IMR-90 (cell line): Measurements from ENCODE around the gene PANX1. TPM values are rescaled to one million over a fixed set of nuclear protein-coding genes. Genes with fewer than 3 reads are reported as not detected.

ENCODE experiments used
- ATAC-seq: fragments of 200-7000 bp; cut with Tn5 transposase; 2 replicates; pipeline ENCODE4 v1.9.1; 2020; ENCODE audit warnings: low read depth, mild to moderate bottlenecking, moderate library complexity
- BruUV-seq: library from RNA; stranded (reverse); fragments of 400-500 nt; replicated peaks from 2 replicates; lab custom pipeline; 2021; lab: Mats Ljungman, UMichigan
- CTCF ChIA-PET: fragments of 300-600 bp; formaldehyde crosslinking; extraction: SDS; loops from one replicate; lab custom pipeline; 2021; ENCODE audit warnings: antibody characterized with exemption; lab: Yijun Ruan, JAX
- POLR2A ChIA-PET: fragments of 300-600 bp; sonication (Branson Sonifier 250); formaldehyde crosslinking; loops from one replicate; lab custom pipeline; 2022; ENCODE audit warnings: antibody characterized with exemption; ENCODE audit not compliant: unreplicated experiment; lab: Charles Lee
- DNase-seq: peaks from one replicate; pipeline ENCODE4 v3.0.0; 2013
- H2AFZ ChIP-seq: replicated peaks from 2 replicates; pipeline ENCODE3; 2013; ENCODE audit warnings: low read length, mild to moderate bottlenecking; ENCODE audit not compliant: poor library complexity
- H2AK5ac ChIP-seq: 2 replicates; pipeline ENCODE4 v1.6.1; 2013; ENCODE audit warnings: low read depth, low read length, inconsistent platforms
- H2AK9ac ChIP-seq: replicated peaks from 2 replicates; pipeline ENCODE3; 2013; ENCODE audit warnings: mild to moderate bottlenecking, low read depth, low read length, moderate library complexity; ENCODE audit not compliant: poor library complexity
- H2BK120ac ChIP-seq: 2 replicates; pipeline ENCODE4 v1.6.1; 2013; ENCODE audit warnings: low read depth, low read length, inconsistent platforms
- H2BK15ac ChIP-seq: 3 replicates; pipeline ENCODE4 v1.6.1; 2013; ENCODE audit warnings: low read depth, low read length, inconsistent platforms
- H2BK20ac ChIP-seq: 2 replicates; pipeline ENCODE4 v1.6.1; 2013; ENCODE audit warnings: low read depth, mild to moderate bottlenecking, inconsistent platforms, low read length, moderate library complexity
- H2BK5ac ChIP-seq: 2 replicates; pipeline ENCODE4 v1.6.1; 2013; ENCODE audit warnings: mild to moderate bottlenecking, low read depth, low read length, inconsistent platforms; ENCODE audit not compliant: poor library complexity, severe bottlenecking
- H3K14ac ChIP-seq: replicated peaks from 2 replicates; pipeline ENCODE4 v1.6.1; 2013; ENCODE audit warnings: low read depth, low read length, inconsistent platforms
- H3K18ac ChIP-seq: 2 replicates; pipeline ENCODE4 v1.6.1; 2013; ENCODE audit warnings: low read depth, low read length, control low read depth
- H3K23ac ChIP-seq: 2 replicates; pipeline ENCODE4 v1.6.1; 2013; ENCODE audit warnings: low read depth, low read length, inconsistent platforms
- H3K27ac ChIP-seq: 2 replicates; pipeline ENCODE4 v1.5.1; 2013; ENCODE audit warnings: mild to moderate bottlenecking, control low read depth, low read length; ENCODE audit not compliant: insufficient read depth
- H3K27me3 ChIP-seq: 2 replicates; pipeline ENCODE4 v1.6.1; 2013; ENCODE audit warnings: low read length; ENCODE audit not compliant: control insufficient read depth, insufficient read depth
- H3K36me3 ChIP-seq: 2 replicates; pipeline ENCODE4 v1.6.1; 2013; ENCODE audit warnings: low read length, mixed read lengths; ENCODE audit not compliant: control insufficient read depth, insufficient read depth
- H3K4ac ChIP-seq: 2 replicates; pipeline ENCODE4 v1.6.1; 2013; ENCODE audit warnings: low read depth, low read length, inconsistent platforms
- H3K4me1 ChIP-seq: 2 replicates; pipeline ENCODE4 v1.6.1; 2013; ENCODE audit warnings: low read length, mixed read lengths; ENCODE audit not compliant: control insufficient read depth, insufficient read depth
- H3K4me2 ChIP-seq: 2 replicates; pipeline ENCODE4 v1.6.1; 2013; ENCODE audit warnings: low read depth, mild to moderate bottlenecking, control low read depth, low read length, moderate library complexity
- H3K4me3 ChIP-seq: 2 replicates; pipeline ENCODE4 v1.5.1; 2013; ENCODE audit warnings: low read depth, mild to moderate bottlenecking, control low read depth, low read length, moderate library complexity; ENCODE audit not compliant: insufficient read depth
- H3K56ac ChIP-seq: 2 replicates; pipeline ENCODE4 v1.6.1; 2013; ENCODE audit warnings: low read length, inconsistent platforms; ENCODE audit not compliant: insufficient read depth; ENCODE audit errors: extremely low read depth
- H3K79me1 ChIP-seq, 2 experiments: 2 replicates each; pipeline ENCODE4 v1.6.1; 2013; ENCODE audit warnings: low read length in 2 of 2, inconsistent platforms in 1 of 2, low read depth in 1 of 2
- H3K9ac ChIP-seq: 2 replicates; pipeline ENCODE4 v1.6.1; 2013; ENCODE audit warnings: low read depth, low read length, control low read depth
- H3K9me1 ChIP-seq: 2 replicates; pipeline ENCODE4 v1.6.1; 2013; ENCODE audit warnings: low read length, inconsistent platforms; ENCODE audit not compliant: insufficient read depth
- H3K9me3 ChIP-seq: 2 replicates; pipeline ENCODE4 v1.6.1; 2013; ENCODE audit warnings: low read length; ENCODE audit not compliant: control insufficient read depth, insufficient read depth
- H4K20me1 ChIP-seq: 2 replicates; pipeline ENCODE4 v1.6.1; 2013; ENCODE audit warnings: low read length, inconsistent platforms; ENCODE audit not compliant: insufficient read depth
- H4K5ac ChIP-seq: 2 replicates; pipeline ENCODE4 v1.6.1; 2013; ENCODE audit warnings: mild to moderate bottlenecking, low read depth, low read length, control low read depth
- H4K8ac ChIP-seq, 2 experiments: 2 replicates each; pipeline ENCODE4 v1.6.1; 2013; ENCODE audit warnings: low read depth in 2 of 2, low read length in 2 of 2, control low read depth in 1 of 2, inconsistent platforms in 1 of 2
- H4K91ac ChIP-seq: 2 replicates; pipeline ENCODE4 v1.6.1; 2013; ENCODE audit warnings: low read depth, low read length, inconsistent platforms; ENCODE audit not compliant: insufficient read depth
- CEBPB ChIP-seq: IDR thresholded peaks from 2 replicates; pipeline ENCODE4 v1.6.1; 2012; ENCODE audit warnings: low read depth, low read length, improper control_type of control experiment
- CHD1 ChIP-seq: IDR thresholded peaks from 2 replicates; pipeline ENCODE4 v1.6.1; 2012; ENCODE audit warnings: low read depth, low read length, improper control_type of control experiment
- FOS ChIP-seq: fragments of 150-350 bp; IDR thresholded peaks from 2 replicates; pipeline ENCODE4 v1.6.1; 2016; ENCODE audit warnings: low read depth, low read length
- RAD21 ChIP-seq: IDR thresholded peaks from 2 replicates; pipeline ENCODE4 v1.6.1; 2012; ENCODE audit warnings: low read length, improper control_type of control experiment
- WGBS, 2 experiments: methylation state at CpG; one replicate each; pipeline versions ENCODE4 v1.1.5 to v1.1.7; 2013; ENCODE audit warnings: missing lambda C conversion rate in 2 of 2; ENCODE audit not compliant: insufficient read length in 1 of 2; ENCODE audit errors: extremely low coverage in 2 of 2; 5-methylcytosine and 5-hydroxymethylcytosine counted together
- dilution Hi-C: fragments of 300-500 bp; cut with HindIII; formaldehyde crosslinking; loops from one replicate; pipeline ENCODE4 v1.14.3; 2018; ENCODE audit warnings: low sequenced_read_pairs; ENCODE audit not compliant: unreplicated experiment
- in situ Hi-C: fragments of 300-500 bp; cut with MboI; formaldehyde crosslinking; loops from 3 replicates; pipeline ENCODE4 v1.14.3; 2019; ENCODE audit warnings: low sequenced_read_pairs, inconsistent platforms, mixed read lengths
- intact Hi-C: fragments of 100-400 bp; cut with micrococcal nuclease; formaldehyde crosslinking; loops from 2 replicates; pipeline ENCODE4 v1.10.0; 2022
- polyA plus RNA-seq, 3 experiments: library from polyadenylated mRNA; depleted of rRNA; stranded (reverse); fragments of >200 nt; gene quantifications; 2 replicates each; pipeline ENCODE4 v1.2.3, GENCODE V29; 2012; ENCODE audit warnings: low replicate concordance in 1 of 3
- total RNA-seq: library from RNA; depleted of rRNA; stranded (reverse); fragments of >200 nt; gene quantifications from 2 replicates; pipeline ENCODE4 v1.2.3, GENCODE V29; 2012
- TF ChIP-seq, protein P1 (sequence below): fragments of 150-350 bp; IDR thresholded peaks from 2 replicates; pipeline ENCODE4 v1.6.1; 2017; ENCODE audit warnings: mild to moderate bottlenecking, antibody characterized with exemption, low read length, low read depth

The PANX1 gene
- total and polyA plus RNA-seq, 2 of the 4 experiments (the other 2 are of a cell fraction), result 29.8 to 70.8 TPM

DNA sequence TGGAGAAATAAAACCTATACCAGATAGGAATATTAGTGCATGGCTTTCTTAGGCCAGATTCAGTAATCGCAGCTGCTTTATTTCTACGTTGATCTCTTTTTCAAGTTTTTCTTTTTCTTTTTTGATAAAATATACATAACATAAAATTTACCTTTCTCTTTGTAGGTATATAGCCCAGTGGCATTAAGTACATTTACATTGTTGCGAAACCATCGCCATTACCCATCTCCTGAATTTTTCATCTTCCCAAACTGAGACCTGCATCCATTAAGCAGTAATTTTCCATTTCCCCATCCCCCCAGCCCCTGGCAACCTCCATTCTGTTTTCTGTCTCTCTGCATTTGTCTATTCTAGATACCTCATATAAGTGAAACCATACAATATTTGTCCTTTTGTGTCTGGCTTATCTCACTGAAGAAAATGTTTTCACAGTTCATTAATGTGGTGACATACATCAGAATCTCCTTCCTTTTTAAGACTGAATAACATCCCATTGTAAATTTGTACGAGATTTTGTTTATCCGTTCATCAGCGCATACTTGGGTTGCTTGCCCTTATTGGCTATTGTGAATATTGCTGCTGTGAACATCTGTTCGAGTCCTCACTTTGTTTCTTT is 41.4 kb downstream of the PANX1 start:
- Histone ChIP-seq H3K4me3 (no peak overlapping the region), H3K9me1 (peaks cover 27% of the 10 kb centered on the region), H3K56ac (no peak overlapping the region), H2AK9ac (no peak overlapping the region), H4K20me1 (peaks cover 63% of the 10 kb centered on the region), H3K18ac (no peak overlapping the region), H2AK5ac (no peak overlapping the region), H3K79me1 (peaks cover 66 to 81% of the 10 kb centered on the region in 2 experiments), H3K27ac (no peak overlapping the region), H2BK15ac (no peak overlapping the region), H4K5ac (no peak overlapping the region), H2BK120ac (no peak overlapping the region), H3K27me3 (no peaks in the 10 kb centered on the region), H3K23ac (no peak overlapping the region), H4K8ac (no peak overlapping the region), H3K14ac (no peak overlapping the region), H3K4ac (no peak overlapping the region), H3K36me3 (peaks cover 4% of the 10 kb centered on the region; the same call in 1 of the 2 replicates), H3K4me2 (no peak overlapping the region), H3K9ac (no peak overlapping the region), H3K9me3 (no peaks in the 10 kb centered on the region), H2AFZ (no peak overlapping the region), H3K4me1 (peaks cover 7% of the 10 kb centered on the region), H2BK5ac (no peak overlapping the region), H2BK20ac (no peak overlapping the region), H4K91ac (no peak overlapping the region)
- ChIA-PET CTCF (no interaction called here), POLR2A (no interaction called here)
- BruUV-seq, result no TSS peak
- dilution Hi-C loops (no loop called here), intact Hi-C loops (loop anchor here (2.0 kb wide), 3 partner anchors 39 to 323 kb away; partner anchors contain the start of genes ANKRD49 and MRE11), in situ Hi-C loops (loop anchor here (5.0 to 10.0 kb wide), 3 partner anchors 245 to 332 kb away; no protein-coding TSS in a partner anchor)
- WGBS, 2 experiments, result 86% methylated on average over 2 of the region's 8 CpGs; no CpG with 5 or more reads in 1 of the 2 experiments
- ATAC-seq (no peak), DNase-seq (no peak)
- peak; percentile 73 for TF ChIP-seq CEBPB
- no peak for TF ChIP-seq FOS
- TF ChIP-seq RAD21, result no peak
- TF ChIP-seq, protein P1, sequence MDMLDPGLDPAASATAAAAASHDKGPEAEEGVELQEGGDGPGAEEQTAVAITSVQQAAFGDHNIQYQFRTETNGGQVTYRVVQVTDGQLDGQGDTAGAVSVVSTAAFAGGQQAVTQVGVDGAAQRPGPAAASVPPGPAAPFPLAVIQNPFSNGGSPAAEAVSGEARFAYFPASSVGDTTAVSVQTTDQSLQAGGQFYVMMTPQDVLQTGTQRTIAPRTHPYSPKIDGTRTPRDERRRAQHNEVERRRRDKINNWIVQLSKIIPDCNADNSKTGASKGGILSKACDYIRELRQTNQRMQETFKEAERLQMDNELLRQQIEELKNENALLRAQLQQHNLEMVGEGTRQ, result no peak
- TF ChIP-seq CHD1, result no peak
